ENCODE data around the gene ESPN.

ESPN gene

GRCh38 chr1:6421266-6421665 lies 3.3 kb upstream of the ESPN start:
- Histone ChIP-seq H3K4me1 (peaks cover 5% of the 10 kb centered on the region), H3K27me3 (ENCODE audit: control insufficient read depth, insufficient read depth, low read length) (no peaks in the 10 kb centered on the region)

GRCh38 chr1:6423321-6423999 lies 1.1 kb upstream of the ESPN start:
- H3K27me3 ChIP-seq (ENCODE audit: control insufficient read depth, insufficient read depth, low read length), result no peaks in the 10 kb centered on the region

More at GRCh38 chr1:6421266-6421665, 3.3 kb upstream of the ESPN start:
- H3K4me2 ChIP-seq (ENCODE audit: low read length), result no peak overlapping the region
- no peak overlapping the region for H3K9ac ChIP-seq
- H3K27ac ChIP-seq, result no peak overlapping the region
- no peak for TF ChIP-seq CTCF (IDR thresholded peaks at IDR 0.05)
- no peak overlapping the region for H3K4me3 ChIP-seq (ENCODE audit: low read depth, low read length)
- H3K9me3 ChIP-seq (ENCODE audit: control insufficient read depth, low read length), result no peaks in the 10 kb centered on the region
- no peaks in the 10 kb centered on the region for H3K36me3 ChIP-seq (ENCODE audit: control insufficient read depth, insufficient read depth, low read length)
- H2AFZ ChIP-seq, result no peak overlapping the region
- no peaks in the 10 kb centered on the region for H3K79me2 ChIP-seq

GRCh38 chr1:6424000-6424565 lies 493 bp upstream of the ESPN start:
- Histone ChIP-seq H2AFZ (peak overlapping the region; percentile 38), H3K4me3 (ENCODE audit: low read depth, low read length) (no peak overlapping the region), H3K27me3 (ENCODE audit: control insufficient read depth, insufficient read depth, low read length) (no peaks in the 10 kb centered on the region), H3K36me3 (ENCODE audit: control insufficient read depth, insufficient read depth, low read length) (no peaks in the 10 kb centered on the region), H3K4me1 (peaks cover 5% of the 10 kb centered on the region), H3K27ac (no peak overlapping the region), H3K9me3 (ENCODE audit: control insufficient read depth, low read length) (no peaks in the 10 kb centered on the region), H3K9ac (no peak overlapping the region), H3K4me2 (ENCODE audit: low read length) (peak overlapping the region; percentile 41), H3K79me2 (no peaks in the 10 kb centered on the region)
- peak; percentile 5 for TF ChIP-seq CTCF (IDR thresholded peaks at IDR 0.05)

More at GRCh38 chr1:6423321-6423999, 1.1 kb upstream of the ESPN start:
- H2AFZ ChIP-seq, result peak overlapping the region; percentile 38
- peaks cover 5% of the 10 kb centered on the region for H3K4me1 ChIP-seq
- H3K27ac ChIP-seq, result no peak overlapping the region
- peak overlapping the region; percentile 41 for H3K4me2 ChIP-seq (ENCODE audit: low read length)
- H3K36me3 ChIP-seq (ENCODE audit: control insufficient read depth, insufficient read depth, low read length), result no peaks in the 10 kb centered on the region
- H3K9me3 ChIP-seq (ENCODE audit: control insufficient read depth, low read length), result no peaks in the 10 kb centered on the region
- TF ChIP-seq CTCF (IDR thresholded peaks at IDR 0.05), result peak; percentile 60
- H3K9ac ChIP-seq, result no peak overlapping the region
- no peak overlapping the region for H3K4me3 ChIP-seq (ENCODE audit: low read depth, low read length)
- H3K79me2 ChIP-seq, result no peaks in the 10 kb centered on the region

GRCh38 chr1:6425658-6426057 lies 1.1 kb downstream of the ESPN start:
- Histone ChIP-seq H3K4me3 (ENCODE audit: low read depth, low read length) (no peak overlapping the region), H3K27me3 (ENCODE audit: control insufficient read depth, insufficient read depth, low read length) (no peaks in the 10 kb centered on the region), H3K4me2 (ENCODE audit: low read length) (no peak overlapping the region), H3K4me1 (peaks cover 12% of the 10 kb centered on the region), H3K9ac (no peak overlapping the region), H2AFZ (no peak overlapping the region), H3K79me2 (no peaks in the 10 kb centered on the region), H3K36me3 (ENCODE audit: control insufficient read depth, insufficient read depth, low read length) (no peaks in the 10 kb centered on the region), H3K27ac (no peak overlapping the region), H3K9me3 (ENCODE audit: control insufficient read depth, low read length) (no peaks in the 10 kb centered on the region)
- TF ChIP-seq CTCF (IDR thresholded peaks at IDR 0.05), result no peak

Measured in parathyroid adenoma (tissue), 2 donors.